Pancreas (tissue), 10 donors: ENCODE results near the gene FRMD7. TPM values are rescaled to one million over a fixed set of nuclear protein-coding genes. Genes with fewer than 3 reads are reported as not detected.

ENCODE experiments used
- ATAC-seq, 4 donors: fragments of 200-7000 bp; cut with Tn5 transposase; one replicate each; pipeline versions ENCODE4 v1.8.0 to v1.9.1; 2020; ENCODE audit warnings: mild to moderate bottlenecking in 4 of 4, moderate library complexity in 4 of 4
- DNase-seq, 6 donors: peaks; one replicate each; pipeline ENCODE4 v3.0.0-alpha.2; 2020
- FAIRE-seq: peaks from 2 replicates; lab custom pipeline; 2012; peaks lifted over from hg19 to GRCh38; lab: Jason Lieb, UNC
- H3K27ac ChIP-seq, 4 donors: fragments of 200-600 bp; sonication (generic); 1 replicate in 3 of 4; 2 replicates in 1 of 4; pipeline versions ENCODE4 v1.5.0 to v1.8.0; 2020
- H3K27me3 ChIP-seq, 4 donors: fragments of 200-600 bp; one replicate each; pipeline ENCODE4 v1.8.0; 2021
- H3K36me3 ChIP-seq, 3 donors: fragments of 200-600 bp; sonication (generic) in 1 of 3; one replicate each; pipeline versions ENCODE4 v1.5.0 to v1.8.0; 2020 to 2021
- H3K4me1 ChIP-seq, 3 donors: fragments of 200-600 bp; one replicate each; pipeline ENCODE4 v1.8.0; 2021
- H3K4me3 ChIP-seq, 4 donors: fragments of 200-600 bp; sonication (generic) in 2 of 4; one replicate each; pipeline versions ENCODE4 v1.5.0 to v1.8.0; 2020 to 2021
- H3K9me3 ChIP-seq, 4 donors: fragments of 200-600 bp; one replicate each; pipeline ENCODE4 v1.8.0; 2021
- WGBS, 2 donors: extraction: QIAGEN DNeasy Blood & Tissue Kit; methylation state at CpG; one replicate each; pipeline ENCODE4 v1.1.7; 2013; 5-methylcytosine and 5-hydroxymethylcytosine counted together
- intact Hi-C, 3 donors: fragments of 100-400 bp; cut with DNase I; formaldehyde crosslinking; loops; one replicate each; pipeline versions ENCODE4 v1.11.1 to v1.14.2; 2022
- polyA plus RNA-seq, 2 donors: library from polyadenylated mRNA; stranded (reverse); fragments of 200-250 nt; gene quantifications; one replicate each; pipeline ENCODE4 v1.2.3, GENCODE V29; 2013
- total RNA-seq, 6 donors: library from RNA; stranded (reverse); fragmentation: NEBNext Ultra II Directional in 4 of 6; extraction: Animal tissue kit (Norgen Biotek cat#: 25700) in 4 of 6; gene quantifications; one replicate each; pipeline versions ENCODE4 v1.2.1 to v1.2.4, GENCODE V29; 2021 to 2023
- TF ChIP-seq, protein P1 (sequence below), 4 donors: fragments of 200-600 bp; sonication (generic) in 3 of 4; IDR thresholded peaks; one replicate each; pipeline versions ENCODE4 v1.5.0 to v1.8.0; 2021; ENCODE audit warnings: antibody characterized with exemption in 4 of 4
- donor health status: healthy with polysubstance abuse.
- donor health status: DM: no; HTN: no; CAD: no; lungs with moderate emphysema.
- donor health status: DM: no; HTN: no; CAD: no.
- donor health status: control.
- donor health status: control.
- donor health status: Bipolar disorder and iron deficiency.
- donor health status: DM: yes; HTN: yes; CAD: no.
- donor health status: DM: no; HTN: no; CAD: no.
- donor health status: DM: no; HTN: no; CAD: no.
- donor health status: DM: yes; HTN: yes; CAD: no.

Gene FRMD7
- total and polyA plus RNA-seq, 8 donors: 0.02 TPM; not detected in 7

DNA sequence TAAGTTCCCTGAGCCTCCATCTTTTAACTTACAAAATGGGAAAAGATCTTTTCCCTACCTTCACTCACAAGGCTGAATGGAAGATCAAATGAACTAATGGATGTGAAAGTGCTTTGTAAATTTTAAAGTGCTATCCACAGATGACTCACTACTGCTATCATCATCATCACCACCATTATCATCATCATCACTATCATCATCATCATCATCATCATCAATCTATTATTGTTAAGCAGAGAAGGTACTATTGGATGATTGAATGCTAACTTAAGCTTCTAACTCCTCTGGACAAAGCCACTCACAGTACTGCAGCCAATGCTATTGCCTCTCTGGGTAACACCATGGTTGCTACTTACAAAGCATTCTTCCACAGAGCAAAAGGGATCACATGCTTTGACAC, 1.9 kb downstream of the FRMD7 start:
- peaks cover 0 to 11% (median 2%) of the 10 kb centered on the region in 4 donors for H3K27me3 ChIP-seq
- no peaks in the 10 kb centered on the region for H3K36me3 ChIP-seq
- intact Hi-C loops: no loop called here
- H3K4me3 ChIP-seq: no peak overlapping the region
- no peak for ATAC-seq
- FAIRE-seq: no peak
- H3K4me1 ChIP-seq: no peaks in the 10 kb centered on the region
- no peak for DNase-seq
- H3K9me3 ChIP-seq: no peaks in the 10 kb centered on the region
- no peak overlapping the region for H3K27ac ChIP-seq
- TF ChIP-seq, protein P1, sequence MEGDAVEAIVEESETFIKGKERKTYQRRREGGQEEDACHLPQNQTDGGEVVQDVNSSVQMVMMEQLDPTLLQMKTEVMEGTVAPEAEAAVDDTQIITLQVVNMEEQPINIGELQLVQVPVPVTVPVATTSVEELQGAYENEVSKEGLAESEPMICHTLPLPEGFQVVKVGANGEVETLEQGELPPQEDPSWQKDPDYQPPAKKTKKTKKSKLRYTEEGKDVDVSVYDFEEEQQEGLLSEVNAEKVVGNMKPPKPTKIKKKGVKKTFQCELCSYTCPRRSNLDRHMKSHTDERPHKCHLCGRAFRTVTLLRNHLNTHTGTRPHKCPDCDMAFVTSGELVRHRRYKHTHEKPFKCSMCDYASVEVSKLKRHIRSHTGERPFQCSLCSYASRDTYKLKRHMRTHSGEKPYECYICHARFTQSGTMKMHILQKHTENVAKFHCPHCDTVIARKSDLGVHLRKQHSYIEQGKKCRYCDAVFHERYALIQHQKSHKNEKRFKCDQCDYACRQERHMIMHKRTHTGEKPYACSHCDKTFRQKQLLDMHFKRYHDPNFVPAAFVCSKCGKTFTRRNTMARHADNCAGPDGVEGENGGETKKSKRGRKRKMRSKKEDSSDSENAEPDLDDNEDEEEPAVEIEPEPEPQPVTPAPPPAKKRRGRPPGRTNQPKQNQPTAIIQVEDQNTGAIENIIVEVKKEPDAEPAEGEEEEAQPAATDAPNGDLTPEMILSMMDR (IDR thresholded peaks at IDR 0.05): no peak

DNA sequence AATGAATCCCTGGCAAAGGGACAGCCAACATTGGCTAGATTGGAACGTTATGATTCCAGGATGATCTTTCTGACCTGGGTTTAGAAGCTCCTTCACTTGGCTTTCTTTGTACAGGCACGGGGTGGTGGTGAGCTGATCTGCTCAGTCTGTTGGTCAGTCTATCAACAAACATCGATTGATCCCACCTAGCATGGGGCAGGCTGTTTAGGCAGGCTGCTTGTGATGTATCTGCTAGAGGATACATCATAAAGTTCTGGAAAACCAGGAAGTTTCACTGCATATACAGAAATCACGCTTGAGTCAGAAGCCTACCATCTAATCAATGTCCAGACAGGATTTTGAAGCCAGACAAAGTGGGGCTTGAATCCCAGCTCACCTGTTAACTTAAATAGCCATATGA, 6.9 kb downstream of the FRMD7 start:
- Histone ChIP-seq H3K27ac (no peak overlapping the region), H3K4me1 (no peaks in the 10 kb centered on the region), H3K27me3 (peaks cover 0 to 16% (median 0%) of the 10 kb centered on the region in 4 donors), H3K9me3 (no peaks in the 10 kb centered on the region), H3K4me3 (no peak overlapping the region), H3K36me3 (no peaks in the 10 kb centered on the region)
- TF ChIP-seq, protein P1 (IDR thresholded peaks at IDR 0.05): no peak
- FAIRE-seq (no peak), ATAC-seq (no peak), DNase-seq (no peak)
- 53 to 84% methylated on average over 4 of the region's 4 CpGs for WGBS, 2 donors
- intact Hi-C loops: no loop called here

DNA sequence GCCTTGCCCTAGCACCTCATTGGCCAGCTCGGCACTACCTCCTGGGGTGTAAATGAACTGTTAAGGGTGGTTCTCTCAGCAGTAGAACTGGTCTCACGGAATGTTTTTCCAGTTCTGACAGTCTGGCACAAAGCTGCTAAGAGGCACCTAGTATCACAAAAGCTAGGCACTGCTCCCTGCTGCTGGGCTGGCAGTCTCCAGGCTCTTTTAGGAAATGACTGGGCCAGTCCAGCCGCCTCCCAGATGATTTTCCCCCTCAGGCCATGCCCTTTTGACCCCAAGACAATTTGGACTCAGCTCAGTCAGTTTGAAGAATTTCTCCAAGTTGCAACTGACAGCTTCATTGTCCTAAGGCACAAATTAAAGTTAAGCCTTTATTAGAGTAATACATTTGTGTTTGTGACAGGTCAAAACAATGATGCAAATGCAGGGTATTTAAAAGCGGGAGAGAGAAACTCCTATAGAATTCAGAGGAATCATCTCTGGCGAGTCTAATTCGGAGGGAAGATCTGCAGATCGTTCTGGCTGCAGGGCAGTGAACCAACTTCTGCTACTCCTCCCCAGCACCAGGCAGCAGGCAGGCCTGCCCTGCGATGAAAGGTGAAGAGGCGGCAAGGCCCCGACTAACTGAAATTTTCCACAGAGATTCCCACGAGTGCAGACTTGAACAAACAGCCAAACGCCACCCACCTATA, 7.9 kb downstream of the FRMD7 start:
- no peak overlapping the region for H3K27ac ChIP-seq
- DNase-seq (no peak), FAIRE-seq (no peak), ATAC-seq (no peak)
- intact Hi-C loops: no loop called here
- no peak overlapping the region for H3K4me3 ChIP-seq
- no peaks in the 10 kb centered on the region for H3K9me3 ChIP-seq
- H3K4me1 ChIP-seq: no peaks in the 10 kb centered on the region
- no peaks in the 10 kb centered on the region for H3K36me3 ChIP-seq
- 65 to 83% methylated on average over 12 of the region's 12 CpGs for WGBS, 2 donors
- H3K27me3 ChIP-seq: peaks cover 0 to 13% (median 0%) of the 10 kb centered on the region in 4 donors
- TF ChIP-seq, protein P1 (IDR thresholded peaks at IDR 0.05): no peak

DNA sequence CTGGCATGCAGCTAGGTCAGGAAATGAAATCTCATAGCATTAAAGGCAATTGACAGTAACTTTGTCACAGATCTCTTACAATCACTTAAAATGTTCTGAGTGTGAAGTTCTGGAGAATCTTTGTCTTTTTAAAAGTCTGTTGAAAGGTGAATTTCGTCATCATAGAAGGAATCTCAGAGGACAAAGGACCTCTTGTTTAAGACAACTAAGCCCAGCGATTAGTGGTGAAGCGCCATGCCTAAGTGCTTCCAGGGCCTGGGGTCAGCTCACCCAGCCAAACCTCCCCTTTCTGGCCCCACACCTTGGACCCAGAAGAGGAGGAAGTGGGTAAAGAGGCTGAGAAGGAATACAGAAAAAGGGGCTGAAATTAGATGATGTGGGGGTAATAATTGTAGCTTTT, 8.5 kb downstream of the FRMD7 start:
- TF ChIP-seq, protein P1 (IDR thresholded peaks at IDR 0.05): no peak
- ATAC-seq (no peak), DNase-seq (no peak), FAIRE-seq (no peak)
- WGBS, 2 donors: 62 to 63% methylated on average over 3 of the region's 3 CpGs
- Histone ChIP-seq H3K36me3 (no peaks in the 10 kb centered on the region), H3K4me1 (no peaks in the 10 kb centered on the region), H3K9me3 (no peaks in the 10 kb centered on the region), H3K27me3 (peaks cover 0 to 11% (median 0%) of the 10 kb centered on the region in 4 donors), H3K4me3 (no peak overlapping the region), H3K27ac (no peak overlapping the region)
- intact Hi-C loops: no loop called here

DNA sequence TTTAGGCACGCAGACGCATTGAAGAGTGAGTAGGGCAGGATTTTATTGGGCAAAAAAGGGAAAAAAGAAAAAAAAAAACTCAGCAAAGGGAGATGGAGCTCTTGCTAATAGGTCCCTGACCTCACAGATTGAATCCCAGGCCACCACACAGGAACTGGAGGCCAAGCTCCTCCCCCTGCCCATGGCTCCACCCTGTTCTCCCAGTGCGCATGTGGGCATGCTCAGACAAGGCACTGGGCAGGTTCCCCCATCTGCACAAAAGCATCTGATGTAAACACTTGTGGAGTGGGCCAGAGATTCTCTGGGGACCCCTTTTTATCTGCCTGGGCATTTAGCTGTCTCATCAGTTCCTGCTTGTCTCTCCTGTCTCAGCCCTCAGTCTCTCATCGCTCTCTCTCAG, 9.5 kb downstream of the FRMD7 start:
- TF ChIP-seq, protein P1 (IDR thresholded peaks at IDR 0.05): no peak
- Histone ChIP-seq H3K36me3 (no peaks in the 10 kb centered on the region), H3K9me3 (no peaks in the 10 kb centered on the region), H3K27ac (no peak overlapping the region), H3K4me3 (no peak overlapping the region), H3K4me1 (no peaks in the 10 kb centered on the region), H3K27me3 (peaks cover 0 to 11% (median 0%) of the 10 kb centered on the region in 4 donors)
- DNase-seq (no peak), ATAC-seq (no peak), FAIRE-seq (no peak)
- WGBS, 2 donors: 92 to 98% methylated on average over 4 of the region's 4 CpGs
- intact Hi-C loops: no loop called here
